ENCODE measurements around the gene PPME1. TPM values are rescaled to one million over a fixed set of nuclear protein-coding genes. Genes with fewer than 3 reads are reported as not detected.

The PPME1 gene
- total RNA-seq, 1 donor from 2014 or later = 55.7 TPM

GRCh38 chr11:74248469-74248868 is 77.4 kb downstream of the PPME1 start:
- no peak overlapping the region for H3K9ac ChIP-seq
- no peaks in the 10 kb centered on the region for H3K27me3 Mint-ChIP-seq (ENCODE audit: insufficient read depth, low read depth)
- no peaks in the 10 kb centered on the region for H3K9me3 ChIP-seq (ENCODE audit: low read depth)
- H3F3A ChIP-seq (ENCODE audit: low read depth) = no peaks in the 10 kb centered on the region
- no peaks in the 10 kb centered on the region for H3K4me1 Mint-ChIP-seq
- H4K20me1 ChIP-seq (ENCODE audit: low read depth) = peaks cover 2% of the 10 kb centered on the region
- no peak overlapping the region for H2AFZ ChIP-seq (replicated peaks)
- no peaks in the 10 kb centered on the region for H3K79me2 ChIP-seq (ENCODE audit: low read depth)
- H3K27me3 ChIP-seq = no peaks in the 10 kb centered on the region
- H3K36me3 Mint-ChIP-seq = peaks cover 45% of the 10 kb centered on the region
- H3K4me3 Mint-ChIP-seq = no peak overlapping the region
- H3K27ac Mint-ChIP-seq = no peak overlapping the region
- TF ChIP-seq EZH2phosphoT487 (IDR thresholded peaks at IDR 0.05) (no peak), CTCF (IDR thresholded peaks at IDR 0.05) (no peak), EZH2 (IDR thresholded peaks at IDR 0.05) (no peak)
- DNase-seq (ENCODE audit: low spot score) = no peak
- H3K4me1 ChIP-seq = no peaks in the 10 kb centered on the region
- H3K4me3 ChIP-seq = no peak overlapping the region
- no peaks in the 10 kb centered on the region for H3K9me3 Mint-ChIP-seq
- H3K36me3 ChIP-seq = no peaks in the 10 kb centered on the region
- no peak overlapping the region for H3K27ac ChIP-seq
- H3K4me2 ChIP-seq = no peak overlapping the region

DNA sequence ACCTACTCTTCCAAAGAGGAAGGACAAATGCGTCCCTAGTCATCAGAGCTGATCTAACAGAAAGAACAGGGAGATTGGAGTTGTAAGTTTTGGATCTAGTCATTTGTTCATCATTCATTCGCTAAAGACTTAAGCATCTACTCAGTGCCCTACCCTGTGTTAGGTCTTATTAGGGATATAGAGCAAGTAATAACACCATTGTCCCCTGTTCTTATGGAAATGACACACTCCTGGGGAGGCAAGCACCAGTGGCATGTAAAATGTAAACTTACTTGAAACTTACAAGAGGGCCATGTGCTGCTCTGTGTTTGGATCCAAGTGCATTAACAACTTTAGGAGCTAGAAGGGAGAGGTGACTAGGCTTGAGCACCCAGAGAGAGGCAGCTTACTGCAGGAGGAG is 78.4 kb downstream of the PPME1 start:
- no peaks in the 10 kb centered on the region for H3K27me3 ChIP-seq
- Mint-ChIP-seq H3K36me3 (peaks cover 47% of the 10 kb centered on the region), H3K4me1 (no peaks in the 10 kb centered on the region), H3K27me3 (ENCODE audit: insufficient read depth, low read depth) (no peaks in the 10 kb centered on the region), H3K4me3 (no peak overlapping the region), H3K27ac (no peak overlapping the region), H3K9me3 (no peaks in the 10 kb centered on the region)
- no peak overlapping the region for H3K4me2 ChIP-seq
- H3K9me3 ChIP-seq (ENCODE audit: low read depth) = no peaks in the 10 kb centered on the region
- H3F3A ChIP-seq (ENCODE audit: low read depth) = no peaks in the 10 kb centered on the region
- no peaks in the 10 kb centered on the region for H4K20me1 ChIP-seq (ENCODE audit: low read depth)
- H3K4me3 ChIP-seq = no peak overlapping the region
- H2AFZ ChIP-seq (replicated peaks) = no peak overlapping the region
- H3K27ac ChIP-seq = no peak overlapping the region
- H3K9ac ChIP-seq = no peak overlapping the region
- DNase-seq (ENCODE audit: low spot score) = no peak
- no peaks in the 10 kb centered on the region for H3K4me1 ChIP-seq
- H3K79me2 ChIP-seq (ENCODE audit: low read depth) = no peaks in the 10 kb centered on the region
- no peaks in the 10 kb centered on the region for H3K36me3 ChIP-seq
- no peak for TF ChIP-seq EZH2phosphoT487 (IDR thresholded peaks at IDR 0.05)
- no peak for TF ChIP-seq CTCF (IDR thresholded peaks at IDR 0.05)
- no peak for TF ChIP-seq EZH2 (IDR thresholded peaks at IDR 0.05)

DNA sequence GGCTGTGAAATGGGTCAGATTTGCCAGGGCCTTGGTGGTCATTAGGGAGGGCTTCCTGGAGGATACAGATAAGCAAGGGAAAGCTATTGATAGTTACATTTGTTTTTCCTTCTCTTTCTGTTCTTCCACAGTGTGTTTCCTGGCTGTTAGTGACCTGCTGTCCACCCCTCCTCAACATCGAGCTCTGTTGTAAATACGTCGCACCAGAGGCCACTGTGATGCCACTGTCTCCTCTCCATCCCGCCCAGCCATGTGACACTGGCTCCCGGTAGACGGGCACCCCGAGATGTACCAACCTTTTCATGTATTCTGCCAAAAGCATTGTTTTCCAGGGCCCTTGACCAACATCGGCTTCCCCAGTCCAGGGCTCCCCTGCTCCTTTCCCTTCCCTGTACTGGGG is 82.3 kb downstream of the PPME1 start:
- no peaks in the 10 kb centered on the region for H3K27me3 Mint-ChIP-seq (ENCODE audit: insufficient read depth, low read depth)
- H3K27ac Mint-ChIP-seq = no peak overlapping the region
- Histone ChIP-seq H3K4me3 (no peak overlapping the region), H3K9me3 (ENCODE audit: low read depth) (no peaks in the 10 kb centered on the region), H3F3A (ENCODE audit: low read depth) (no peaks in the 10 kb centered on the region), H3K27ac (no peak overlapping the region), H3K4me2 (no peak overlapping the region), H2AFZ (replicated peaks) (no peak overlapping the region), H3K4me1 (no peaks in the 10 kb centered on the region), H3K79me2 (ENCODE audit: low read depth) (no peaks in the 10 kb centered on the region), H4K20me1 (ENCODE audit: low read depth) (no peaks in the 10 kb centered on the region), H3K36me3 (no peaks in the 10 kb centered on the region), H3K27me3 (no peaks in the 10 kb centered on the region), H3K9ac (no peak overlapping the region)
- no peaks in the 10 kb centered on the region for H3K4me1 Mint-ChIP-seq
- H3K4me3 Mint-ChIP-seq = no peak overlapping the region
- no peaks in the 10 kb centered on the region for H3K9me3 Mint-ChIP-seq
- no peak for DNase-seq (ENCODE audit: low spot score)
- H3K36me3 Mint-ChIP-seq = peaks cover 20% of the 10 kb centered on the region
- TF ChIP-seq EZH2phosphoT487 (IDR thresholded peaks at IDR 0.05) (no peak), CTCF (IDR thresholded peaks at IDR 0.05) (no peak), EZH2 (IDR thresholded peaks at IDR 0.05) (no peak)

Data from neural progenitor cell (in vitro differentiated cells).